HCT116 (cell line): ENCODE results near the gene ALOX5AP. TPM values are rescaled to one million over a fixed set of nuclear protein-coding genes. Genes with fewer than 3 reads are reported as not detected.

Experiments
- ATAC-seq: fragments of 200-7000 bp; cut with Tn5 transposase; 2 replicates; pipeline ENCODE4 v1.9.1; 2020; ENCODE audit warnings: mild to moderate bottlenecking, moderate library complexity
- BruUV-seq: library from RNA; stranded (reverse); fragments of 400-500 nt; replicated peaks from 2 replicates; lab custom pipeline; 2021; lab: Mats Ljungman, UMichigan
- CTCF ChIA-PET: fragments of 300-600 bp; sonication (Branson Sonifier 250); formaldehyde crosslinking; loops from one replicate; lab custom pipeline; 2021; ENCODE audit warnings: antibody characterized with exemption; lab: Charles Lee
- POLR2A ChIA-PET: fragments of 300-600, 350-600 bp; sonication (Branson Sonifier 250); formaldehyde crosslinking; loops from one replicate; lab custom pipeline; 2021; ENCODE audit warnings: antibody characterized with exemption; lab: Charles Lee
- RAD21 ChIA-PET, 2 experiments: fragments of 300-600 bp; sonication (Branson Sonifier 250); formaldehyde crosslinking; loops; one replicate each; lab custom pipeline; 2023; ENCODE audit warnings: low total read pairs in 2 of 2; ENCODE audit not compliant: uncharacterized antibody in 2 of 2, unreplicated experiment in 2 of 2, low non-redundant PET in 1 of 2; lab: Charles Lee
- DNase-seq: peaks from one replicate; pipeline ENCODE4 v3.0.0-alpha.2; 2010; ENCODE audit warnings: low read depth, low spot score
- H2AFZ ChIP-seq: fragments of 200-600 bp; shearing (Covaris generic), sonication (generic); 2 replicates; pipeline ENCODE4 v1.6.1; 2017; ENCODE audit warnings: low read depth, mixed run types, mixed read lengths, antibody characterized with exemption, low read length; ENCODE audit not compliant: poor library complexity, severe bottlenecking
- H3K27ac ChIP-seq: 2 replicates; pipeline ENCODE4 v1.5.1; 2012; ENCODE audit warnings: low read depth, low read length
- H3K27me3 ChIP-seq: fragments of 200-600 bp; sonication (generic); 2 replicates; pipeline ENCODE4 v1.6.1; 2016; ENCODE audit warnings: mixed run types, low read length, mixed read lengths; ENCODE audit not compliant: insufficient read depth
- H3K36me3 ChIP-seq, 2 experiments: fragments of 200-500 bp in 1 of 2; fragments of 200-600 bp in 1 of 2; sonication (Bioruptor generic) in 1 of 2; sonication (generic) in 1 of 2; 2 replicates each; pipeline versions ENCODE4 v1.5.1 to v1.6.1; 2014 to 2016; ENCODE audit warnings: low read length in 2 of 2, inconsistent platforms in 1 of 2, mixed read lengths in 1 of 2, mixed run types in 1 of 2; ENCODE audit not compliant: insufficient read depth in 2 of 2, control insufficient read depth in 1 of 2
- H3K4me1 ChIP-seq, 2 experiments: fragments of 200-600 bp in 1 of 2; sonication (generic) in 1 of 2; 2 replicates each; pipeline versions ENCODE4 v1.5.1 to v1.6.1; 2012 to 2017; ENCODE audit warnings: low read length in 2 of 2, inconsistent platforms in 1 of 2, mild to moderate bottlenecking in 1 of 2, mixed read lengths in 1 of 2, mixed run types in 1 of 2, moderate library complexity in 1 of 2; ENCODE audit not compliant: insufficient read depth in 2 of 2, control insufficient read depth in 1 of 2
- H3K4me2 ChIP-seq: fragments of 200-600 bp; sonication (generic); 2 replicates; pipeline ENCODE4 v1.6.1; 2017; ENCODE audit warnings: mixed run types, low read length, mixed read lengths
- H3K4me3 ChIP-seq, 2 experiments: fragments of 200-600 bp in 1 of 2; sonication (generic) in 1 of 2; replicated peaks in 1 of 2; 2 replicates each; pipeline ENCODE4 v1.5.1; 2011 to 2016; ENCODE audit warnings: low read length in 2 of 2, control low read depth in 1 of 2, low read depth in 1 of 2, mild to moderate bottlenecking in 1 of 2, mixed read lengths in 1 of 2, mixed run types in 1 of 2
- H3K79me2 ChIP-seq: fragments of 200-600 bp; sonication (generic); 2 replicates; pipeline ENCODE4 v1.6.1; 2017; ENCODE audit warnings: mild to moderate bottlenecking, mixed run types, low read length, moderate library complexity, mixed read lengths; ENCODE audit not compliant: insufficient read depth
- H3K9ac ChIP-seq: fragments of 200-600 bp; sonication (generic); 2 replicates; pipeline ENCODE4 v1.6.1; 2016; ENCODE audit warnings: low read length, mixed read lengths
- H3K9me2 ChIP-seq: fragments of 200-600 bp; sonication (generic), shearing (Covaris generic); 2 replicates; pipeline ENCODE4 v1.6.1; 2017; ENCODE audit warnings: mixed run types, mild to moderate bottlenecking, moderate library complexity; ENCODE audit not compliant: insufficient read depth
- H3K9me3 ChIP-seq, 2 experiments: fragments of 200-500 bp in 1 of 2; fragments of 200-600 bp in 1 of 2; sonication (Bioruptor generic) in 1 of 2; sonication (generic) in 1 of 2; 2 replicates each; pipeline ENCODE4 v1.6.1; 2014 to 2017; ENCODE audit warnings: low read length in 2 of 2, mixed read lengths in 2 of 2, inconsistent platforms in 1 of 2, low read depth in 1 of 2, mild to moderate bottlenecking in 1 of 2, mixed run types in 1 of 2, moderate library complexity in 1 of 2; ENCODE audit not compliant: control insufficient read depth in 1 of 2, insufficient read depth in 1 of 2
- H4K20me1 ChIP-seq: fragments of 200-600 bp; sonication (generic), shearing (Covaris generic); 2 replicates; pipeline ENCODE4 v1.6.1; 2017; ENCODE audit warnings: mixed run types, mild to moderate bottlenecking, moderate library complexity; ENCODE audit not compliant: insufficient read depth
- EZH2phosphoT487 ChIP-seq: fragments of 200-600 bp; IDR thresholded peaks from 2 replicates; pipeline ENCODE4 v1.6.1; 2018; ENCODE audit warnings: antibody characterized with exemption, borderline replicate concordance
- POLR2AphosphoS5 ChIP-seq: IDR thresholded peaks from 2 replicates; pipeline ENCODE4 v1.6.1; 2011; ENCODE audit warnings: mild to moderate bottlenecking, low read depth, low read length, moderate library complexity
- SRF ChIP-seq: IDR thresholded peaks from 2 replicates; pipeline ENCODE4 v1.6.1; 2012; ENCODE audit warnings: low read depth
- YY1 ChIP-seq: IDR thresholded peaks from 2 replicates; pipeline ENCODE4 v1.6.1; 2011; ENCODE audit warnings: low read length, low read depth, moderate library complexity, mild to moderate bottlenecking; ENCODE audit not compliant: insufficient replicate concordance; ENCODE audit errors: extremely low read depth
- ZFX ChIP-seq: fragments of 450-650 bp; IDR thresholded peaks from 2 replicates; pipeline ENCODE4 v1.6.1; 2017
- intact Hi-C: fragments of 100-400 bp; cut with micrococcal nuclease; formaldehyde crosslinking; loops from 2 replicates; pipeline ENCODE4 v1.10.0; 2022
- total RNA-seq: library from RNA; stranded (reverse); gene quantifications from one replicate; pipeline ENCODE4 v1.2.1, GENCODE V29; 2021; ENCODE audit not compliant: unreplicated experiment
- TF ChIP-seq, protein P1 (sequence below), 3 experiments: fragments of 200-600 bp in 1 of 3; sonication (generic) in 1 of 3; IDR thresholded peaks in 2 of 3; conservative IDR thresholded peaks in 1 of 3; 2 replicates each; pipeline ENCODE4 v1.5.1; 2012 to 2017; ENCODE audit warnings: low read depth in 2 of 3, low read length in 2 of 3, antibody characterized with exemption in 1 of 3, borderline replicate concordance in 1 of 3, control low read depth in 1 of 3, mild to moderate bottlenecking in 1 of 3, mixed read lengths in 1 of 3, mixed run types in 1 of 3, moderate library complexity in 1 of 3; ENCODE audit not compliant: insufficient read depth in 1 of 3
- TF ChIP-seq, protein P2 (sequence below): IDR thresholded peaks from 2 replicates; pipeline ENCODE4 v1.6.1; 2011; ENCODE audit warnings: mild to moderate bottlenecking, low read length, moderate library complexity; ENCODE audit not compliant: insufficient replicate concordance; ENCODE audit errors: extremely low read depth

ALOX5AP gene
- total RNA-seq, 1 experiment from 2014 or later: not detected

DNA sequence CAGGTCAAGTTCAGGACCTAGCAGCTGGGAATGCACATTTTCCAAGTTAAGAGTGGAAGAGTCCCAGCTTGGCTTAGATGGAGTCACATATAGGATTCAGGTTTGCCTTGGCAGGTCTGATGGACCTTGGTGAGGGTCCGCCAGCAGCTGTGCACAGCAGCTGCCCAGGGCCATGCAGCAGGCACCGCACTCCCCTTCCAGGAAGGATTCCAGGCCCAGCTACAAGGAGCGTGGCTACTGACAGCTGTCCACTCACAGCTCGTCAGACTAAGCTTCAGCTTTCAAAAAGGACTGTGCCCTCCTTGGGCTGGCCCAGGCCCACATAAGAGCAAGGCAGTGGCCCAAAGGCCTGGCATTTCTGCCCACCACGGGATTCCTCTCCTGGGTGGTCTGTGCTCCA lies 68.4 kb downstream of the ALOX5AP start:
- H3K36me3 ChIP-seq: no peaks in the 10 kb centered on the region
- ChIA-PET POLR2A (interaction anchor here (1.7 kb wide), 1 partner anchor 62 kb away, joined by 4 read pairs; no protein-coding TSS in a partner anchor), RAD21 (interaction anchor here (0.7 to 2.5 kb wide), 2 partner anchors 62 to 689 kb away, joined by 4 to 16 read pairs; no protein-coding TSS in a partner anchor), CTCF (interaction anchor here (0.9 to 6.5 kb wide), 6 partner anchors 11 to 671 kb away, joined by 3 to 46 read pairs (median 8); no protein-coding TSS in a partner anchor)
- H3K4me3 ChIP-seq: no peak overlapping the region
- ATAC-seq: no peak
- peaks cover 26 to 47% of the 10 kb centered on the region in 2 experiments for H3K4me1 ChIP-seq
- H2AFZ ChIP-seq: no peak overlapping the region
- BruUV-seq: no TSS peak
- H3K79me2 ChIP-seq: no peaks in the 10 kb centered on the region
- intact Hi-C loops: loop anchor here (2.0 to 10.0 kb wide), 8 partner anchors 127 to 686 kb away; partner anchors contain the start of genes HMGB1 and USPL1
- DNase-seq: no peak
- H4K20me1 ChIP-seq: no peaks in the 10 kb centered on the region
- TF ChIP-seq POLR2AphosphoS5 (no peak), ZFX (no peak)
- no peaks in the 10 kb centered on the region for H3K9me3 ChIP-seq
- no peaks in the 10 kb centered on the region for H3K9me2 ChIP-seq
- no peak overlapping the region for H3K9ac ChIP-seq
- H3K4me2 ChIP-seq: no peak overlapping the region
- no peaks in the 10 kb centered on the region for H3K27me3 ChIP-seq
- H3K27ac ChIP-seq: no peak overlapping the region

DNA sequence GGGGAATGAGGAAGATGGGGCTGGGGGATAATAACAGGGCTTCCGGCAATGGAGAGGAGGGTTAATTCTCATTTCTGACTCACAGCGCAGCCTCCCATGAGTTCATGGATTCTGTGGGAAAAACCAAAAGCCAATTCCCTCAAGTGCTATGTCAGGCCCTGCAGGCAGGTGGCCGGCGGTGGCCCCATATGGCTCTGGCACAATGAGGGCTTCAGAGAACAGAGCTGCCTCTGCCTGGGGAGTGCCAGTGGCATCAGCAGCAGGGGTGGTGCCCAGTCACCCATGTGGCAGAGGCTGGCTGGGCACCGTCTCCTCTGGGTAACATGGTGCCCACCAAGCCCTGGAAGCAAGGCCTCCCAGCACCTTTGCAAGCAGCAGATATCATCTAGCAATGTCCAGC lies 69.1 kb downstream of the ALOX5AP start:
- Histone ChIP-seq H3K36me3 (no peaks in the 10 kb centered on the region), H3K27me3 (no peaks in the 10 kb centered on the region), H3K9me3 (no peaks in the 10 kb centered on the region), H4K20me1 (no peaks in the 10 kb centered on the region), H3K79me2 (no peaks in the 10 kb centered on the region), H3K27ac (no peak overlapping the region; the same call in 1 of the 2 replicates), H3K9ac (no peak overlapping the region), H3K4me3 (no peak overlapping the region), H3K4me2 (no peak overlapping the region), H3K4me1 (peaks cover 26 to 47% of the 10 kb centered on the region in 2 experiments), H3K9me2 (no peaks in the 10 kb centered on the region), H2AFZ (no peak overlapping the region)
- no peak for ATAC-seq
- ChIA-PET RAD21 (interaction anchor here (0.7 to 2.5 kb wide), 3 partner anchors 61 to 690 kb away, joined by 4 to 16 read pairs (median 4); no protein-coding TSS in a partner anchor), CTCF (interaction anchor here (0.6 to 6.5 kb wide), 9 partner anchors 9 to 240 kb away, joined by 3 to 46 read pairs (median 3); no protein-coding TSS in a partner anchor), POLR2A (interaction anchor here (0.7 to 0.8 kb wide), 2 partner anchors 10 to 38 kb away, joined by 3 to 4 read pairs; no protein-coding TSS in a partner anchor)
- intact Hi-C loops: loop anchor here (2.0 to 10.0 kb wide), 6 partner anchors 210 to 687 kb away; partner anchors contain the start of gene HMGB1
- no peak for DNase-seq
- no TSS peak for BruUV-seq
- TF ChIP-seq, protein P1, sequence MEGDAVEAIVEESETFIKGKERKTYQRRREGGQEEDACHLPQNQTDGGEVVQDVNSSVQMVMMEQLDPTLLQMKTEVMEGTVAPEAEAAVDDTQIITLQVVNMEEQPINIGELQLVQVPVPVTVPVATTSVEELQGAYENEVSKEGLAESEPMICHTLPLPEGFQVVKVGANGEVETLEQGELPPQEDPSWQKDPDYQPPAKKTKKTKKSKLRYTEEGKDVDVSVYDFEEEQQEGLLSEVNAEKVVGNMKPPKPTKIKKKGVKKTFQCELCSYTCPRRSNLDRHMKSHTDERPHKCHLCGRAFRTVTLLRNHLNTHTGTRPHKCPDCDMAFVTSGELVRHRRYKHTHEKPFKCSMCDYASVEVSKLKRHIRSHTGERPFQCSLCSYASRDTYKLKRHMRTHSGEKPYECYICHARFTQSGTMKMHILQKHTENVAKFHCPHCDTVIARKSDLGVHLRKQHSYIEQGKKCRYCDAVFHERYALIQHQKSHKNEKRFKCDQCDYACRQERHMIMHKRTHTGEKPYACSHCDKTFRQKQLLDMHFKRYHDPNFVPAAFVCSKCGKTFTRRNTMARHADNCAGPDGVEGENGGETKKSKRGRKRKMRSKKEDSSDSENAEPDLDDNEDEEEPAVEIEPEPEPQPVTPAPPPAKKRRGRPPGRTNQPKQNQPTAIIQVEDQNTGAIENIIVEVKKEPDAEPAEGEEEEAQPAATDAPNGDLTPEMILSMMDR (IDR thresholded peaks at IDR 0.05 in 2 of 3, conservative IDR thresholded peaks at IDR 0.05 in 1 of 3; ENCODE audit: borderline replicate concordance in 1 of 3, insufficient read depth in 1 of 3, low read depth in 2 of 3, low read length in 2 of 3): peak in 2 of 3 experiments; percentile 39 to 47; a peak in 4 of 6 replicates
- no peak for TF ChIP-seq EZH2phosphoT487
- no peak for TF ChIP-seq SRF
- TF ChIP-seq, protein P2, sequence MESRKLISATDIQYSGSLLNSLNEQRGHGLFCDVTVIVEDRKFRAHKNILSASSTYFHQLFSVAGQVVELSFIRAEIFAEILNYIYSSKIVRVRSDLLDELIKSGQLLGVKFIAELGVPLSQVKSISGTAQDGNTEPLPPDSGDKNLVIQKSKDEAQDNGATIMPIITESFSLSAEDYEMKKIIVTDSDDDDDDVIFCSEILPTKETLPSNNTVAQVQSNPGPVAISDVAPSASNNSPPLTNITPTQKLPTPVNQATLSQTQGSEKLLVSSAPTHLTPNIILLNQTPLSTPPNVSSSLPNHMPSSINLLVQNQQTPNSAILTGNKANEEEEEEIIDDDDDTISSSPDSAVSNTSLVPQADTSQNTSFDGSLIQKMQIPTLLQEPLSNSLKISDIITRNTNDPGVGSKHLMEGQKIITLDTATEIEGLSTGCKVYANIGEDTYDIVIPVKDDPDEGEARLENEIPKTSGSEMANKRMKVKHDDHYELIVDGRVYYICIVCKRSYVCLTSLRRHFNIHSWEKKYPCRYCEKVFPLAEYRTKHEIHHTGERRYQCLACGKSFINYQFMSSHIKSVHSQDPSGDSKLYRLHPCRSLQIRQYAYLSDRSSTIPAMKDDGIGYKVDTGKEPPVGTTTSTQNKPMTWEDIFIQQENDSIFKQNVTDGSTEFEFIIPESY: no peak
- no peak for TF ChIP-seq YY1
